ENCODE measurements around the gene PROZ.

GRCh38 chr13:113146750-113147149 is 11.7 kb upstream of the PROZ start:
- TF ChIP-seq POLR2A (IDR thresholded peaks at IDR 0.05) (no peak), CTCF (IDR thresholded peaks at IDR 0.05) (no peak)
